Effector memory CD4-positive, alpha-beta T cell (primary cell): ENCODE data around the gene ADARB2.
"Not testable (repeated sequence)": the region's sequence is repeated elsewhere in the genome, so short reads cannot be mapped to it uniquely, and the experiment has no call there.

Experiments used
- DNase-seq, 3 donors: peaks; one replicate each; pipeline ENCODE4 v3.0.0-alpha.2; 2020
- H3K27ac ChIP-seq: 2 replicates; pipeline ENCODE4 v1.7.0; 2013; ENCODE audit warnings: mild to moderate bottlenecking, low read length, moderate library complexity; ENCODE audit not compliant: insufficient read depth, poor library complexity, severe bottlenecking
- H3K27me3 ChIP-seq: replicated peaks from 2 replicates; pipeline ENCODE4 v1.7.0; 2013; ENCODE audit warnings: mild to moderate bottlenecking, low read length; ENCODE audit not compliant: insufficient read depth, control insufficient read depth, poor library complexity, severe bottlenecking
- H3K36me3 ChIP-seq: 2 replicates; pipeline ENCODE4 v1.7.0; 2013; ENCODE audit warnings: mild to moderate bottlenecking, low read length, moderate library complexity; ENCODE audit not compliant: control insufficient read depth, insufficient read depth
- H3K4me1 ChIP-seq: 2 replicates; pipeline ENCODE4 v1.7.0; 2013; ENCODE audit warnings: low read length, mild to moderate bottlenecking; ENCODE audit not compliant: control insufficient read depth, insufficient read depth, poor library complexity, severe bottlenecking
- H3K4me3 ChIP-seq: 2 replicates; pipeline ENCODE4 v1.7.0; 2013; ENCODE audit warnings: low read length, low read depth, mild to moderate bottlenecking; ENCODE audit not compliant: insufficient read depth, poor library complexity, severe bottlenecking
- H3K9me3 ChIP-seq: 2 replicates; pipeline ENCODE4 v1.7.0; 2013; ENCODE audit warnings: mild to moderate bottlenecking, low read length, moderate library complexity; ENCODE audit not compliant: control insufficient read depth

ADARB2 gene

GRCh38 chr10:1434912-1435692 is 302.2 kb downstream of the ADARB2 start:
- no peak overlapping the region for H3K27ac ChIP-seq
- no peaks in the 10 kb centered on the region for H3K9me3 ChIP-seq
- H3K4me1 ChIP-seq: no peaks in the 10 kb centered on the region

GRCh38 chr10:1434202-1434601 is 303.1 kb downstream of the ADARB2 start:
- H3K4me3 ChIP-seq: no peak overlapping the region
- no peaks in the 10 kb centered on the region for H3K36me3 ChIP-seq
- no peak for DNase-seq
- no peak overlapping the region for H3K27ac ChIP-seq
- no peaks in the 10 kb centered on the region for H3K27me3 ChIP-seq
- H3K9me3 ChIP-seq: no peaks in the 10 kb centered on the region
- H3K4me1 ChIP-seq: no peaks in the 10 kb centered on the region

More at GRCh38 chr10:1434912-1435692, 302.2 kb downstream of the ADARB2 start:
- no peak overlapping the region for H3K4me3 ChIP-seq
- H3K27me3 ChIP-seq: no peaks in the 10 kb centered on the region
- no peak for DNase-seq
- no peaks in the 10 kb centered on the region for H3K36me3 ChIP-seq

- DNase-seq: no peak
- H3K4me1 ChIP-seq: no peaks in the 10 kb centered on the region
- H3K4me3 ChIP-seq: no peak overlapping the region
- no peaks in the 10 kb centered on the region for H3K36me3 ChIP-seq
- H3K9me3 ChIP-seq: no peaks in the 10 kb centered on the region
- H3K27ac ChIP-seq: no peak overlapping the region
- no peaks in the 10 kb centered on the region for H3K27me3 ChIP-seq
Measured at GRCh38 chr10:1432161-1432560, 305.2 kb downstream of the ADARB2 start.

- Histone ChIP-seq H3K4me1 (no peaks in the 10 kb centered on the region), H3K36me3 (no peaks in the 10 kb centered on the region), H3K9me3 (no peaks in the 10 kb centered on the region), H3K4me3 (no peak overlapping the region), H3K27me3 (no peaks in the 10 kb centered on the region), H3K27ac (no peak overlapping the region)
- no peak for DNase-seq
Measured at GRCh38 chr10:1431229-1431628, 306.1 kb downstream of the ADARB2 start.

GRCh38 chr10:1427521-1428186 is 309.7 kb downstream of the ADARB2 start:
- not testable (repeated sequence) for H3K4me3 ChIP-seq, H3K4me1 ChIP-seq, H3K27ac ChIP-seq, H3K36me3 ChIP-seq, H3K9me3 ChIP-seq, H3K27me3 ChIP-seq, DNase-seq

GRCh38 chr10:1426786-1427185 is 310.5 kb downstream of the ADARB2 start:
- H3K27ac ChIP-seq: no peak overlapping the region
- DNase-seq: no peak
- H3K4me3 ChIP-seq: no peak overlapping the region
- no peaks in the 10 kb centered on the region for H3K27me3 ChIP-seq
- H3K36me3 ChIP-seq: no peaks in the 10 kb centered on the region
- no peaks in the 10 kb centered on the region for H3K4me1 ChIP-seq
- no peaks in the 10 kb centered on the region for H3K9me3 ChIP-seq

- no peak overlapping the region for H3K27ac ChIP-seq
- no peaks in the 10 kb centered on the region for H3K4me1 ChIP-seq
- H3K4me3 ChIP-seq: no peak overlapping the region
- H3K9me3 ChIP-seq: no peaks in the 10 kb centered on the region
- DNase-seq: no peak
- H3K27me3 ChIP-seq: no peaks in the 10 kb centered on the region
- H3K36me3 ChIP-seq: no peaks in the 10 kb centered on the region
Measured at GRCh38 chr10:1425879-1426278, 311.4 kb downstream of the ADARB2 start.

GRCh38 chr10:1424648-1425047 is 312.7 kb downstream of the ADARB2 start:
- no peaks in the 10 kb centered on the region for H3K9me3 ChIP-seq
- H3K4me1 ChIP-seq: no peaks in the 10 kb centered on the region
- H3K27ac ChIP-seq: no peak overlapping the region

GRCh38 chr10:1423676-1424253 is 313.6 kb downstream of the ADARB2 start:
- Histone ChIP-seq H3K27me3 (peaks cover 6% of the 10 kb centered on the region), H3K36me3 (no peaks in the 10 kb centered on the region), H3K4me1 (no peaks in the 10 kb centered on the region), H3K27ac (no peak overlapping the region), H3K9me3 (no peaks in the 10 kb centered on the region), H3K4me3 (no peak overlapping the region)
- no peak for DNase-seq

More at GRCh38 chr10:1424648-1425047, 312.7 kb downstream of the ADARB2 start:
- H3K4me3 ChIP-seq: no peak overlapping the region
- H3K27me3 ChIP-seq: peaks cover under 1% of the 10 kb centered on the region
- DNase-seq: no peak
- H3K36me3 ChIP-seq: no peaks in the 10 kb centered on the region

GRCh38 chr10:1422275-1422674 is 315.1 kb downstream of the ADARB2 start:
- Histone ChIP-seq H3K4me1 (no peaks in the 10 kb centered on the region), H3K27me3 (peaks cover 6% of the 10 kb centered on the region), H3K36me3 (no peaks in the 10 kb centered on the region), H3K9me3 (no peaks in the 10 kb centered on the region), H3K27ac (no peak overlapping the region), H3K4me3 (no peak overlapping the region)
- no peak for DNase-seq
